SK-N-DZ (cell line): ENCODE measurements around the gene ZBTB12.

Source experiments
- small RNA-seq, 2 experiments: library from RNA; depleted of rRNA; stranded (forward); fragments of <200 nt; gene quantifications; one replicate each; pipeline ENCODE3, GENCODE V24; 2014

ZBTB12 gene

Small RNAs within 50 kb of the gene (small RNA-seq; reads per million reads assigned to genes)
- gene AL645922.1, result 0 reads per million in 2 experiments
